HG03175 (cell line): ENCODE results near the gene OR4C11.
A peak's percentile ranks its signal among the peaks of the same experiment; 100 is the strongest.

Experiments
- ATAC-seq: cut with Tn5 transposase; IDR thresholded peaks from one replicate; pipeline ENCODE4 v1.9.1; 2021; ENCODE audit warnings: mild to moderate bottlenecking, moderate library complexity; ENCODE audit not compliant: unreplicated experiment

OR4C11 gene, protein sequence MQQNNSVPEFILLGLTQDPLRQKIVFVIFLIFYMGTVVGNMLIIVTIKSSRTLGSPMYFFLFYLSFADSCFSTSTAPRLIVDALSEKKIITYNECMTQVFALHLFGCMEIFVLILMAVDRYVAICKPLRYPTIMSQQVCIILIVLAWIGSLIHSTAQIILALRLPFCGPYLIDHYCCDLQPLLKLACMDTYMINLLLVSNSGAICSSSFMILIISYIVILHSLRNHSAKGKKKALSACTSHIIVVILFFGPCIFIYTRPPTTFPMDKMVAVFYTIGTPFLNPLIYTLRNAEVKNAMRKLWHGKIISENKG

GRCh38 chr11:55607545-55607944, at the start of gene OR4C11:
Gene OR4C11, minus strand, starts transcription at chr11:55607645. Its CDS starts 3,272 bp downstream, at chr11:55604373.
- no peak for ATAC-seq

- no peak for ATAC-seq
These were observed 47.7 kb upstream of the OR4C11 start for GRCh38 chr11:55655096-55655495.

GRCh38 chr11:55652560-55652959, 45.1 kb upstream of the OR4C11 start:
- ATAC-seq, result peak; percentile 55

DNA sequence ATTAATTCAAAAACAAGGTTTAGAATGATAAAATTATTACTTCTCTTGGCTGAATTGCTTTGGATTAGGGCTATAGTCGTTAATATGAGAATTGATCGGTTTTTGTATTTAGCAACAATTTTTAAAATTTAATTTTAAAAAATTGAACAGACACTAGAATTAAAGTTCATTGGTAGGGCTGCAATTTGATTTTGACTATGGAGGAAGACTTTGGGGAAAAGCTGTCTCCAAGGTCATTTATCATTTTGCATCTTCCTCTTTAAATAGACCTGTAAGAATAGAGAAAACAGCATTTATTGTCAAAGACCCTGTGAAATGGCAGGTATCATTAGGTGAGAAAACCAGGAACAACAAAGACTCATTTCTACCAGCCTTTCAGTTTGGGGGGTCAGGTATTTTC, 40.6 kb upstream of the OR4C11 start, which contains the start of gene OR4S2:
Gene OR4S2 (plus strand): TSS at position 301 of the 400 bp plus-strand sequence. CDS start 2,577 bp downstream, outside the sequence.
- ATAC-seq, result no peak

DNA sequence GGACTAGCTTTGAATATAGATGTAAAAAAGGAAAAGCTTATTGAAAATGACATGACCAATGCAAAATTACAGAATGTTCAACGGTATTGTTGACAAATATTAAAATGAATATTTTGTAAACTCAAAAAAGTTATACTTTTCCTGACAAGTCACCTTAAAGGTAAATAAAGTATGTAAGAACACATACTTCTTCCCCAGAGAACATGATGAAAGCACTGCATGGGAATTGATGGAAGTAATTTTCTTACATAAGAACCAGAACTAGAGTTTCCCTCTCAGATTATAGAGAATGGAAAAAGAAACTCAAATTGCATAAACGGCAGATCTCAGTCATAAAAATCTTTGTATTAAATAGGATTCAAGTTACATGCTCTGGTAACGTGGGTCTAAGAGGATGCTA, 27.4 kb upstream of the OR4C11 start, which contains the start of gene OR4P4:
Gene OR4P4 (plus strand): TSS at position 301 of the 400 bp plus-strand sequence.
- ATAC-seq, result no peak

- ATAC-seq, result no peak
These were observed 17.1 kb upstream of the OR4C11 start for GRCh38 chr11:55624531-55624930.

GRCh38 chr11:55572548-55572947, 34.9 kb downstream of the OR4C11 start:
- no peak for ATAC-seq

GRCh38 chr11:55571828-55572227, 35.6 kb downstream of the OR4C11 start, which contains the start of gene OR4C16:
Gene OR4C16, plus strand, starts transcription at chr11:55572128. Its CDS starts 0 bp downstream, at chr11:55572128.
- no peak for ATAC-seq

DNA sequence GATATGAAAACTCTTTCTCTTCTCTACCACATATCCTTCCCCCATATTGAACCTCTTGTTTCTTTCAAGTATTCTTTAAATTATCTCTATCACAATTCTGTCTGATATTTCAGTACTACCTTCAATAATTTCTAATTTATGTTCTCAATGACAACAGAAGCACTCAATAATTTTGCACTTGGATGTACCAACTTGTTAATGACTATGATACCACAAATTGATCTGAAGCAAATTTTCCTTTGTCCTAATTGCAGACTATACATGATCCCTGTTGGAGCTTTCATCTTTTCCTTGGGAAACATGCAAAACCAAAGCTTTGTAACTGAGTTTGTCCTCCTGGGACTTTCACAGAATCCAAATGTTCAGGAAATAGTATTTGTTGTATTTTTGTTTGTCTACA, 53.3 kb downstream of the OR4C11 start, which contains the start of gene OR4C15:
Gene OR4C15 (plus strand): TSS at position 301 of the 400 bp plus-strand sequence. CDS start 0 bp downstream, at position 301.
- no peak for ATAC-seq
